Inferior parietal cortex (tissue), 1 donor: ENCODE data around the gene COLQ.
A peak's percentile ranks its signal among the peaks of the same experiment; 100 is the strongest.
"Not testable (repeated sequence)": the region's sequence is repeated elsewhere in the genome, so short reads cannot be mapped to it uniquely, and the experiment has no call there.

Experiments used
- DNase-seq: peaks from one replicate; pipeline ENCODE4 v3.0.0-alpha.2; 2016; ENCODE audit errors: extremely low spot score

Gene COLQ

GRCh38 chr3:15427981-15428380, 93.5 kb downstream of the COLQ start:
- DNase-seq: no peak

GRCh38 chr3:15427182-15427880, 94.2 kb downstream of the COLQ start, which contains the start of the genes EAF1 and METTL6:
EAF1 (plus strand) TSS chr3:15427598; CDS start chr3:15427780, 182 bp downstream.
METTL6 (minus strand) TSS chr3:15427544; CDS start chr3:15426511, 1,033 bp downstream.
- peak; percentile 92 for DNase-seq

DNA sequence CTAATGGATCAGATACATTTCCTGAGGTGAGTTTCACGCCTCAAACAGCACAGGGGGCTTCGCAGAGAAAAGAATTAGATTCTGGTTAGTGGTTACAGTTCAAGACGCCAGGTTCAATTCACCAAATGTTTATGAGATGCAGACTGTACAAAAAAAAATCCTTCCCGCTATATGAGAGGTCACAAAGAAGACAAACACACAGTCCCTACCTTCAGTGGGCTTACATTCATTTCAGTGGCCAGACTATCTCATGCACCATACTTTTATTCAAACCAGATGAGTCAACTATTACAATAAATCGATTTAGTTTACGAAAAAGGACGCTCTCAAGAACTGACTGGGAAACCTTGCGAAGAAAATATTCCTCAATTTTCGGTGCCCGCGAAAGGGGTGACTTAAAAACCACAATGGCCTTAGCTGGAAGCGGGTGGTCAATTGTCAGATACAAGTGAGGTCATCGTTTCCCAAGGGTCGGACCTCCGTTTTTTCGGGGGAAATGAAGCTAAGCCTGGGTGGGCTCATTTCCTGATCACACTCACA, 94.9 kb downstream of the COLQ start:
- DNase-seq: no peak

- DNase-seq: no peak
Measured at GRCh38 chr3:15420871-15421270, 100.6 kb downstream of the COLQ start.

DNA sequence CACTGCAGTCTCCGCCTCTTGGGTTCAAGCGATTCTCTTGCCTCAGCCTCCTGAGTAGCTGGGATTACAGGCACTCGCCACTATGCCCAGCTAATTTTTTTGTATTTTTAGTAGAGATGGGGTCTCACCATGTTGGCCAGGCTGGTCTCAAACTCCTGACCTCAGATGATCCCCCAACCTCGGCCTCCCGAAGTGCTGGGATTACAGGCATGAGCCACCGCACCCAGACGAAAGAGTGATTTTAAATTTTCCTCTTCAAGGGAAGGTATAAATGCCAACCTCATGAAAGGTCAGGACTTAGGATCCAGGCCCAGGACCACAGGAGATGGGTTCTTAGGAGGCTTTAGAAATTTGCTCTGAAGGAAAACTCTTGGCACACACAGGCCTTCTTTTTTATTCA, 110.5 kb downstream of the COLQ start:
- DNase-seq: not testable (repeated sequence)

GRCh38 chr3:15409774-15410173, 111.7 kb downstream of the COLQ start:
- no peak for DNase-seq

DNA sequence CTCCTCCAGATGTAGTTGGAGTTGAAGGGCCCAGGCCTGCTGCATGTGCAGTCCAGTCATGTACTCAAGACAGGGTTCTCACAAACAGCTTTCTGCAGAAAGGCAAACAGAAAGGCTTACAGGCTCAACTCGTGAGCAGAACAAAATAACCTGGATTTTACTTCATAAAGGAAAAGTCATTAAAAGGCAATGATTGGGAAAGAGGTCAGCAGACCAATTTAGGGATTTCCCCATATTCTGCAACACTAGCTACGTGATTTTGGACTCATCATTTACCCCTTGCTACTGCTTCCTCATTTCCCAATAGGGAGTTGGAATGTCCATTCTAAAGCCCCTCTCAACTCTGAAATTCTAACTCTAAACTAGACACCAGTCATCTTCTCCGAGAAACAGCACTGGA, 112.3 kb downstream of the COLQ start:
- no peak for DNase-seq

DNA sequence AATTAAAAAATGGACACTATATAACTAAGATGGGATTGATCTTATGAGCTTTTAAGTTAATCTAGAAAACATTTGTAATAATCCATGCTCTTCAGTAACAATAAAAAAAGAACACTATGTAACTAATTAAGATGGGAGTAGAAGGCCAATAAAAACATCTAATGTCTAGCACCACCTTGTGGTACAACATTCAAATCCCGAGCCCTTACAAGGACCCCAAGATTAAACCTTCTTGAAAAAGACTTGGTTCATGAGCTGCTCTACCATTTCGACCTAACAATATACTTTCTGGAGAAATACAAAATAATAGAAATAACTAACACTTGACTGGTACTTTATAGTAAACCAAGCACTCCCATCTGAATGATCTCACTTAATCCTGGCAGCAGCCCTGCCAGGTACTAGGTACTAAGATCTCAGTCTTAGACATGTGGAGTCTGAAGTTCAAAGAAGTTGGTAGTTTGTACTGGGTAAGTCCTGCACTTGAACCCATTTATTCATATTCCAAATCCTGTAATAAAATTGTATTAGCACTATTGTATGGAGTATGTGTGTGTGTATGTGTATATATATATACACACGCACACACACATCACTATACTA, 116.0 kb downstream of the COLQ start:
- peak; percentile 72 for DNase-seq

DNA sequence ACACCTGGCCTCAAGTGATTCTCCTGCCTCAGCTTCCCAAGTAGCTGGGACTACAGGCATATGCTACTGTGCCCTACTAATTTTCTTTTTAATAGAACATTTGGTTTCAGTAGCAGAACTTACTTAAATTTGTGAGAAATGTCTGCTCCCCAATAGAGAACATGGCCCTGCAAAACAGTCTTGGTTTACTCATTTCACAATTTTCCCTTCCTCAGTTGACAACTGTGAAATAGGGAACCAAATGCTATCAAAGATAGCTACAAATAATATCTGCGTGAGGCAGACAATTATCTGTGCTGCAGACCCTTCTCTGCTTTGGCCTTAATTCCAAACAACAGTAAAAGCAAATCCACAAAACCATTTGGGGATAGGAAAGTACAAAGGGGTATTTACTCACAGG, 116.7 kb downstream of the COLQ start:
- no peak for DNase-seq

DNA sequence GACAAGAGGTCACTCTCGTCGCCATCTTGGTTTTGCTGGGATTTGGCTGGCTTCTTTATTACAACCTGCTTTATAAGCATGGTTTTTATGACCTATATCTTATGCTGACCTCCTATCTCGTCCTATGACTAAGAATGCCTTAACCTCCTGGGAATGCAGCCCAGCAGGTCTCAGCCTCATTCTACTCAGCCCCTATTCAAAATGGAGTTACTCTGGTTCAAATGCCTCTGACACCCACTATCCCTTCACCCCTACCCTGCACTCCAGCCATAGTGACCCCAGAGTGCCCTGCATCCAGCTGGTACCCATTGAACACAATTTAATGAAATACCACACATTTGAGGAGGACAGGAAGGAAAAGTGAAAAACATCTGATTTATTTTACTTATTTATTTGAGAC, 117.5 kb downstream of the COLQ start:
- DNase-seq: no peak

- DNase-seq: no peak
Measured at GRCh38 chr3:15403495-15403894, 118.0 kb downstream of the COLQ start.

DNA sequence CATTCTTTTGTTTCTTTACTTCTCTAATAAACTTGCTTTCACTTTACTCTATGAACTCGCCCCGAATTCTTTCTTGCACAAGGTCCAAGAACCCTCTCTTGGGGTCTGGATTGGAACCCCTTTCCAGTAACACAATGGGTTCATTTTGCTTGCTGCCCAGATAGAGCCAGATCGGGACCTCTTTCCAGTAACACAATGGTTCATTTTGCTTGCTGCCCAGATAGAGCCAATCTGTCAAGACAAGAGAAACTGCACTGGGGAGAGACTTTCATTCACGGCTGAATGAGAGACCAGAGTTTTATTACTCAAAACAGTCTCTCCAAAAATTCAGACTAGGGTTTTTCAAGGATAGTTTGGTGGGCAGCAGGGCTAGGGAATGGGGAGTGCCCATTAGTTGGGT, 119.6 kb downstream of the COLQ start:
- no peak for DNase-seq
